Activated naive CD8-positive, alpha-beta T cell treated with anti-CD3 and anti-CD28 coated beads for 36 hours (primary cell): ENCODE data around the gene C1orf87. TPM values are rescaled to one million over a fixed set of nuclear protein-coding genes. Genes with fewer than 3 reads are reported as not detected.
A peak's percentile ranks its signal among the peaks of the same experiment; 100 is the strongest.

Experiments used
- DNase-seq: peaks from one replicate; pipeline ENCODE4 v3.0.0; 2021
- H3K27ac Mint-ChIP-seq: one replicate; pipeline ENCODE4 v1.8.0; 2022; ENCODE audit warnings: mild to moderate bottlenecking, moderate library complexity, mixed read lengths
- H3K27me3 Mint-ChIP-seq: one replicate; pipeline ENCODE4 v1.8.0; 2022; ENCODE audit warnings: mild to moderate bottlenecking, mixed read lengths
- H3K36me3 Mint-ChIP-seq: one replicate; pipeline ENCODE4 v1.8.0; 2021; ENCODE audit warnings: mild to moderate bottlenecking, mixed read lengths
- H3K4me1 Mint-ChIP-seq: one replicate; pipeline ENCODE4 v1.8.0; 2021; ENCODE audit warnings: mixed read lengths
- H3K4me3 Mint-ChIP-seq: one replicate; pipeline ENCODE4 v1.8.0; 2022; ENCODE audit warnings: mild to moderate bottlenecking, moderate library complexity, mixed read lengths
- H3K9me3 Mint-ChIP-seq: one replicate; pipeline ENCODE4 v1.8.0; 2022; ENCODE audit warnings: mixed read lengths
- total RNA-seq, 2 experiments: library from RNA; stranded (reverse); gene quantifications; one replicate each; pipeline ENCODE4 v1.2.3, GENCODE V29; 2021

C1orf87 gene
- total RNA-seq, 2 experiments from 2014 or later = not detected

DNA sequence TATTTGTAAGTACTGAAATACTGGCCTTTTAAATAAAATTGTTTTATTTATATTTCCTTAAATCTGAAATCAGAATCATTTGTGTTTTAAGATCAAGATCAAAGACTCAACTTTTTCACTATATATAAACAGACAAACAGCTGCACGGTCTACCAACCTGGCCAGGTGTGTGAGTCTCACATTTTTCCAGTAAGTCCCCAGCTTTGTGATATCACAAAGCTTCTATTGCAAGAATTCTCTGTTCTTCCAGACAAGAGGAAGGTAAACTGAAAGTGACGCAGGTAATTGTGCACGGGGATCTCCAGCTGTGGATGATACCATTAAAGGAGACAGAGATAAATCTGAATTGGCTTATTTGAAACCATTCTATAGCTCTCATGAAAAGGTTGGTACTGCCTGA is 105.8 kb downstream of the C1orf87 start:
- H3K9me3 Mint-ChIP-seq = no peaks in the 10 kb centered on the region
- no peak overlapping the region for H3K4me3 Mint-ChIP-seq
- peaks cover 11% of the 10 kb centered on the region for H3K27me3 Mint-ChIP-seq
- no peak overlapping the region for H3K27ac Mint-ChIP-seq
- peaks cover 4% of the 10 kb centered on the region for H3K4me1 Mint-ChIP-seq
- DNase-seq = no peak
- H3K36me3 Mint-ChIP-seq = no peaks in the 10 kb centered on the region

DNA sequence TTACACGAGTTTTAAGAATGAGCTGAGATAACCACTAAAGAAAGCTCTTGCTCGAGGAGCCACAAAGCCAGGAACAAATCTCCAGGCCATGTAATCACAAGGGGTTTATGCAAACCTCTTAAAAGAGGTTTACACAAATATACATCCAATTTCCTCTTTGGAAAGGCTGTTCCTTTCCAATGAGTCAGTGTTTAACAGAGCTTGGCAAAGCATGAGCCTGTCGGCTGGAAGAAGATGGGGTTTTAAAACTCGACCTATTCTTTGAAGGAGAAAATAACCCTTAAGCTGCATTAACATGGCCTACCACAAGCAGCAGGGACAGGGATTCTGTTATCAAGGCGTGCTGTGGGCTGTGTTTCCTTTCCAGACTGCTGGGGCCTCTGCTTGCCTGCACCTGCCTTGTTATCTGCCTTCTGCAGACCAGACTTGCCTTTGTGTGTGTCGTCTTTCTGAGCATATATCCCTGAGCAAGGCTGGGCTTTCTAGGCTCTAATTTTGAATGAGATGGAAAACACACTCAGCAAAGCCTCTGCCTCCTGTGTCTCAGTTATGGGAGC is 106.4 kb downstream of the C1orf87 start:
- no peak for DNase-seq
- no peaks in the 10 kb centered on the region for H3K9me3 Mint-ChIP-seq
- H3K36me3 Mint-ChIP-seq = no peaks in the 10 kb centered on the region
- H3K4me1 Mint-ChIP-seq = peaks cover 4% of the 10 kb centered on the region
- H3K27ac Mint-ChIP-seq = no peak overlapping the region
- no peak overlapping the region for H3K4me3 Mint-ChIP-seq
- peaks cover 8% of the 10 kb centered on the region for H3K27me3 Mint-ChIP-seq

DNA sequence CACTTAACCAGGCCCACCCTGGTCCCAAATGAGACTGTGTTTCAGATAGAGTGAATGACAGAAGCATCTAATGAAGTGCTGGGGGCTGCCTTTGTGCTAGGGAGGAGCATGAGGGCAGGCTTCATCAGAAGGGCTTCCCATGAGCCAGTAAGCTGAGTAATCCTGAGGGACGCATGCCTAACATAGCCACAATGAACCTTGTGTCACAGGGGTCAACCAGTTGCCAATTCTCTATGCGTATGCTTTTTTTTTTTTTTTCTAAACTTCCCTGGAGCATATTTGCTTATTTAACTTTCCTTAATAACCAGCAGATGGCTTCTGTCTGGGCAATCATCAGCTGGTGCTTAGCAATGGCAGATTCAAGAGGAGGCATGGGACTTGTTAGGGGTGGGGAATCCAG is 121.5 kb downstream of the C1orf87 start:
- DNase-seq = no peak
- no peaks in the 10 kb centered on the region for H3K4me1 Mint-ChIP-seq

DNA sequence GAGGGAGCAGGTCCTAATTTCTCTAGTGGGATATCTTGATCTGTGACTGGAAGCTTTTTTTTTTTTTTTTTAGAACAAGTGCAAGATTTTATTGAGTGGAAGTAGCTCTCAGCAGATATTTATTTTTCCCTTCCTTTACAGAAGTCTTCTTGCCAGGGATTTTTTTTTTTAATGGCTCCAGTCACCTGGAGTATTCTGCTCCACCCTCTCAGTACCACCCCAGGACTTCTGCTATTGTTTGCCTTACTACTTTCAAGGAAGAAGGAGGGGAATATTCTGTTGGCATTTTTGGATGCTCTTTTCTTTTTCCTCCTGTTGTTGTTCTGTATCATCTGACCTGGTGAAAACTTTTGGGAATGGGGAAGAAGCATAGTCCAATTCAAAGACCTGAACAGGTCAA is 123.9 kb downstream of the C1orf87 start:
- Mint-ChIP-seq H3K27me3 (no peaks in the 10 kb centered on the region), H3K4me3 (no peak overlapping the region), H3K27ac (no peak overlapping the region), H3K36me3 (no peaks in the 10 kb centered on the region), H3K4me1 (no peaks in the 10 kb centered on the region), H3K9me3 (no peaks in the 10 kb centered on the region)
- DNase-seq = no peak

More for the DNA sequence above, 121.5 kb downstream of the C1orf87 start:
- Mint-ChIP-seq H3K27me3 (no peaks in the 10 kb centered on the region), H3K9me3 (no peaks in the 10 kb centered on the region), H3K27ac (no peak overlapping the region), H3K4me3 (no peak overlapping the region), H3K36me3 (no peaks in the 10 kb centered on the region)

DNA sequence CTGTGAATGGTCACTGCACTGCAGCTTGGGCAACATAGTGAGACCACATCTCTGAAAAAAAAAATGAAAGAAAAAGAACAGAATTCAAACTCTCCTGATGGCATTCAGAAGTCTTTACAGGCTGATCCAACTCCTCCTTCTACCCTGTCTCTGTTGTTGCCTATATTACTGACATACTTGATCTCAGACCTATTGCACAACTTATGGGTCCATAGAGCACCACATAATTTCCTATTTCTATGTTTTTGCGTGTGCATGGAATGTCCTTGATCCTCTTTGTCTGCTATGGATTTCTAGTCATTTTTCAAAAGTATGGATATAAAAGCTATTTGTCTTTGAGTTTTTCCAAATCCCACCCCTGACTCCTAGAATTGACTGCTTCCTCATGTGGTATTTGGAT is 124.6 kb downstream of the C1orf87 start:
- no peaks in the 10 kb centered on the region for H3K36me3 Mint-ChIP-seq
- no peak overlapping the region for H3K27ac Mint-ChIP-seq
- no peaks in the 10 kb centered on the region for H3K27me3 Mint-ChIP-seq
- H3K4me3 Mint-ChIP-seq = no peak overlapping the region
- H3K4me1 Mint-ChIP-seq = no peaks in the 10 kb centered on the region
- H3K9me3 Mint-ChIP-seq = no peaks in the 10 kb centered on the region
- DNase-seq = no peak

DNA sequence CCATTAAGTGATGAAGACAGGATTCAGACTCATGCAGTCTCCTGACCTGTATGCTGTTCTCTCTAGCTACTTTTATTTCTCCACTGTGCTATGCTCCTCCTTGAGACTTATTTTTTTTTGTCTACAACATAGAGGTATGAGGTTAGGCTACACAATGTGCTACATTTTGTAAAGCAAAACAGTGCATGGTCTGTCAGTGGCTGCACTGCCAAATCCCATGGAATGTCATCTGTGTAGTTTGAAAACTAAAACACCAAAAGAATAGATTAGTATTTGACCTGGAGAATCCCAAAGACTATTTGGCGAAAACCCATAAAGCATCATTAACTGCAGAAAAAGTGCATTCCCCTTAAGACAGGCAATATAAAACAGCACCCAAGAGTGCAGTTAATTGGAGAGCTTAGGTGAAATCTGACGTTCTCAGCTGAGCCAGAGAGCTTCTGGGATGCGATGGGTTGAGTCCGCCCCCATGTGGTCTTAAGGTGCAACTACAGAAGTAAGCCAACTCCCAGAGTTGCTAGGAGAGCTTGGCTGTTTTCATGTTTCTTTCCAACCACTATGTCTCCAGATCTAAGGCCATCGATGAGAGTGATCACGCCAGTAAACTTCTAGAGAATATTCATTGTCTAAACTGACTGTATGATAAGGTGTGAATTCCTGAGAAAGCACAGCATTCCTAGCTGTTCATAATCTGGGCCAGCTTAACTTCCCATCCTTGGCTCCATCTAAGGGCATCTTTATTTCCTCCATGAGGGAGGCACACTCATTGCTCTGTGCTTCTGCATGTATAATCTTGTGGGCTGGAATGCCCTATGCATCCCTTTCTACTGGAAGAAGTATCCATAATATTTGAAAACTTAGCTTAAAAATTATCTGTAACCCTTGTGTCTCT is 126.3 kb downstream of the C1orf87 start:
- H3K4me3 Mint-ChIP-seq = no peak overlapping the region
- no peaks in the 10 kb centered on the region for H3K36me3 Mint-ChIP-seq
- no peaks in the 10 kb centered on the region for H3K27me3 Mint-ChIP-seq
- H3K9me3 Mint-ChIP-seq = no peaks in the 10 kb centered on the region
- peak; percentile 44 for DNase-seq
- no peak overlapping the region for H3K27ac Mint-ChIP-seq
- no peaks in the 10 kb centered on the region for H3K4me1 Mint-ChIP-seq

DNA sequence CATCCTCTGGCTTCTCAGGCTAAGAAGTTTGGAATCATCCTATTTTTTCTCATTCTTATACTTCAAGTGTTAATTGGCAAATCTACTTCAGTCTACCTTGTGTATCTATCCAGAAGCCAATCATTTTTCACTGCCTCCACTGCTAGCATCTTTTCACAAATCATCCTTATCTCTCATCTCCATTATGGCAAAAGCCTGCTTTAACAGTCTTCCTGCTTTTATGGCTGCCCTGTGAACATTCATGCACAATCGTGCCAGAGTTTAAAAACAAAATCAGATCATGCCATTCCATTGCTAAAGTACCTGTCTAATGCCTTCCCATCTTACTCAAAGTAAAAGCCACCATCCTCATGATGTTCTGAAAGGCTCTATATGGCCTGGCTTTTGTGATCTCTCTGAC is 127.8 kb downstream of the C1orf87 start:
- Mint-ChIP-seq H3K36me3 (no peaks in the 10 kb centered on the region), H3K4me3 (no peak overlapping the region), H3K27me3 (no peaks in the 10 kb centered on the region), H3K27ac (no peak overlapping the region), H3K4me1 (no peaks in the 10 kb centered on the region), H3K9me3 (no peaks in the 10 kb centered on the region)
- DNase-seq = no peak

Other genes starting within 250 kb of the C1orf87 start
- gene CYP2J2, start 147.0 kb downstream of the C1orf87 start, total RNA-seq = 1 to 10 TPM; 3.2 TPM